ENCODE measurements around the gene CDH12. TPM values are rescaled to one million over a fixed set of nuclear protein-coding genes. Genes with fewer than 3 reads are reported as not detected.
A peak's percentile ranks its signal among the peaks of the same experiment; 100 is the strongest.

Gene CDH12
- total and polyA plus RNA-seq, 4 donors, result 5.8 to 29.9 (median 8.2) TPM

- no peaks in the 10 kb centered on the region for H3K36me3 ChIP-seq (ENCODE audit: control insufficient read depth, insufficient read depth, low read length)
- H3K27me3 ChIP-seq (ENCODE audit: control insufficient read depth, insufficient read depth, low read length), result no peaks in the 10 kb centered on the region
- no peak overlapping the region for H3K4me3 ChIP-seq (ENCODE audit: low read depth, low read length)
- no peaks in the 10 kb centered on the region for H3K9me3 ChIP-seq (ENCODE audit: control insufficient read depth, insufficient read depth, low read length)
- no peaks in the 10 kb centered on the region for H3K4me1 ChIP-seq (ENCODE audit: control insufficient read depth, insufficient read depth, low read length)
- no peak for DNase-seq (ENCODE audit: low read depth in 4 of 6, low spot score in 6 of 6)
- H3K27ac ChIP-seq (ENCODE audit: low read depth, low read length), result no peak overlapping the region
- WGBS (ENCODE audit: insufficient coverage), result no CpG with 5 or more reads among the region's 2 CpGs
Measured at GRCh38 chr5:22088517-22088916, 764.6 kb downstream of the CDH12 start.

- H3K4me3 ChIP-seq (ENCODE audit: low read depth, low read length), result no peak overlapping the region
- H3K9me3 ChIP-seq (ENCODE audit: control insufficient read depth, insufficient read depth, low read length), result no peaks in the 10 kb centered on the region
Measured at GRCh38 chr5:22079566-22079965, 773.6 kb downstream of the CDH12 start.

GRCh38 chr5:22079002-22079401 lies 774.1 kb downstream of the CDH12 start:
- no peak overlapping the region for H3K4me3 ChIP-seq (ENCODE audit: low read depth, low read length)

More at GRCh38 chr5:22079566-22079965, 773.6 kb downstream of the CDH12 start:
- Histone ChIP-seq H3K27ac (ENCODE audit: low read depth, low read length) (no peak overlapping the region), H3K4me1 (ENCODE audit: control insufficient read depth, insufficient read depth, low read length) (no peaks in the 10 kb centered on the region), H3K27me3 (ENCODE audit: control insufficient read depth, insufficient read depth, low read length) (no peaks in the 10 kb centered on the region), H3K36me3 (ENCODE audit: control insufficient read depth, insufficient read depth, low read length) (no peaks in the 10 kb centered on the region)
- 60% methylated on average over 1 of the region's 3 CpGs for WGBS (ENCODE audit: insufficient coverage)
- DNase-seq (ENCODE audit: low read depth in 4 of 6, low spot score in 6 of 6), result no peak

GRCh38 chr5:22076586-22076985 lies 776.6 kb downstream of the CDH12 start:
- H3K27me3 ChIP-seq (ENCODE audit: control insufficient read depth, insufficient read depth, low read length), result no peaks in the 10 kb centered on the region
- H3K4me3 ChIP-seq (ENCODE audit: low read depth, low read length), result no peak overlapping the region
- 100% methylated on average over 1 of the region's 3 CpGs for WGBS (ENCODE audit: insufficient coverage)

More at GRCh38 chr5:22079002-22079401, 774.1 kb downstream of the CDH12 start:
- no peak for DNase-seq (ENCODE audit: low read depth in 4 of 6, low spot score in 6 of 6)
- Histone ChIP-seq H3K27me3 (ENCODE audit: control insufficient read depth, insufficient read depth, low read length) (no peaks in the 10 kb centered on the region), H3K27ac (ENCODE audit: low read depth, low read length) (no peak overlapping the region), H3K36me3 (ENCODE audit: control insufficient read depth, insufficient read depth, low read length) (no peaks in the 10 kb centered on the region), H3K9me3 (ENCODE audit: control insufficient read depth, insufficient read depth, low read length) (no peaks in the 10 kb centered on the region), H3K4me1 (ENCODE audit: control insufficient read depth, insufficient read depth, low read length) (no peaks in the 10 kb centered on the region)

GRCh38 chr5:22070186-22070728 lies 782.9 kb downstream of the CDH12 start:
- Histone ChIP-seq H3K9me3 (ENCODE audit: control insufficient read depth, insufficient read depth, low read length) (peaks cover 1% of the 10 kb centered on the region), H3K36me3 (ENCODE audit: control insufficient read depth, insufficient read depth, low read length) (no peaks in the 10 kb centered on the region), H3K4me1 (ENCODE audit: control insufficient read depth, insufficient read depth, low read length) (no peaks in the 10 kb centered on the region), H3K27ac (ENCODE audit: low read depth, low read length) (no peak overlapping the region), H3K4me3 (ENCODE audit: low read depth, low read length) (no peak overlapping the region), H3K27me3 (ENCODE audit: control insufficient read depth, insufficient read depth, low read length) (no peaks in the 10 kb centered on the region)
- no peak for DNase-seq (ENCODE audit: low read depth in 4 of 6, low spot score in 6 of 6)
- WGBS (ENCODE audit: insufficient coverage), result 100% methylated on average over 1 of the region's 3 CpGs

More at GRCh38 chr5:22076586-22076985, 776.6 kb downstream of the CDH12 start:
- DNase-seq (ENCODE audit: low read depth in 4 of 6, low spot score in 6 of 6), result no peak
- no peaks in the 10 kb centered on the region for H3K9me3 ChIP-seq (ENCODE audit: control insufficient read depth, insufficient read depth, low read length)
- H3K27ac ChIP-seq (ENCODE audit: low read depth, low read length), result no peak overlapping the region
- no peaks in the 10 kb centered on the region for H3K4me1 ChIP-seq (ENCODE audit: control insufficient read depth, insufficient read depth, low read length)
- no peaks in the 10 kb centered on the region for H3K36me3 ChIP-seq (ENCODE audit: control insufficient read depth, insufficient read depth, low read length)

GRCh38 chr5:22063717-22064116 lies 789.4 kb downstream of the CDH12 start:
- H3K4me3 ChIP-seq (ENCODE audit: low read depth, low read length), result no peak overlapping the region
- no peak for DNase-seq (ENCODE audit: low read depth in 4 of 6, low spot score in 6 of 6)
- 86% methylated on average over 1 of the region's 4 CpGs for WGBS (ENCODE audit: insufficient coverage)

GRCh38 chr5:22058620-22059019 lies 794.5 kb downstream of the CDH12 start:
- H3K4me1 ChIP-seq (ENCODE audit: control insufficient read depth, insufficient read depth, low read length), result no peaks in the 10 kb centered on the region
- no peaks in the 10 kb centered on the region for H3K36me3 ChIP-seq (ENCODE audit: control insufficient read depth, insufficient read depth, low read length)
- H3K27ac ChIP-seq (ENCODE audit: low read depth, low read length), result no peak overlapping the region
- H3K27me3 ChIP-seq (ENCODE audit: control insufficient read depth, insufficient read depth, low read length), result no peaks in the 10 kb centered on the region
- no peaks in the 10 kb centered on the region for H3K9me3 ChIP-seq (ENCODE audit: control insufficient read depth, insufficient read depth, low read length)
- no peak for DNase-seq (ENCODE audit: low read depth in 4 of 6, low spot score in 6 of 6)
- no peak overlapping the region for H3K4me3 ChIP-seq (ENCODE audit: low read depth, low read length)
- no CpG with 5 or more reads among the region's 1 CpG for WGBS (ENCODE audit: insufficient coverage)

More at GRCh38 chr5:22063717-22064116, 789.4 kb downstream of the CDH12 start:
- Histone ChIP-seq H3K27me3 (ENCODE audit: control insufficient read depth, insufficient read depth, low read length) (no peaks in the 10 kb centered on the region), H3K27ac (ENCODE audit: low read depth, low read length) (no peak overlapping the region), H3K36me3 (ENCODE audit: control insufficient read depth, insufficient read depth, low read length) (no peaks in the 10 kb centered on the region), H3K4me1 (ENCODE audit: control insufficient read depth, insufficient read depth, low read length) (no peaks in the 10 kb centered on the region), H3K9me3 (ENCODE audit: control insufficient read depth, insufficient read depth, low read length) (peaks cover 1% of the 10 kb centered on the region)

- no peaks in the 10 kb centered on the region for H3K9me3 ChIP-seq (ENCODE audit: control insufficient read depth, insufficient read depth, low read length)
- no peaks in the 10 kb centered on the region for H3K4me1 ChIP-seq (ENCODE audit: control insufficient read depth, insufficient read depth, low read length)
- H3K27me3 ChIP-seq (ENCODE audit: control insufficient read depth, insufficient read depth, low read length), result no peaks in the 10 kb centered on the region
- DNase-seq (ENCODE audit: low read depth in 4 of 6, low spot score in 6 of 6), result no peak
- no peaks in the 10 kb centered on the region for H3K36me3 ChIP-seq (ENCODE audit: control insufficient read depth, insufficient read depth, low read length)
- no peak overlapping the region for H3K4me3 ChIP-seq (ENCODE audit: low read depth, low read length)
- H3K27ac ChIP-seq (ENCODE audit: low read depth, low read length), result no peak overlapping the region
Measured at GRCh38 chr5:22057012-22057411, 796.1 kb downstream of the CDH12 start.

- Histone ChIP-seq H3K4me3 (ENCODE audit: low read depth, low read length) (no peak overlapping the region), H3K36me3 (ENCODE audit: control insufficient read depth, insufficient read depth, low read length) (no peaks in the 10 kb centered on the region), H3K9me3 (ENCODE audit: control insufficient read depth, insufficient read depth, low read length) (no peaks in the 10 kb centered on the region), H3K4me1 (ENCODE audit: control insufficient read depth, insufficient read depth, low read length) (no peaks in the 10 kb centered on the region), H3K27ac (ENCODE audit: low read depth, low read length) (no peak overlapping the region), H3K27me3 (ENCODE audit: control insufficient read depth, insufficient read depth, low read length) (no peaks in the 10 kb centered on the region)
- no peak for DNase-seq (ENCODE audit: low read depth in 4 of 6, low spot score in 6 of 6)
- WGBS (ENCODE audit: insufficient coverage), result no CpG with 5 or more reads among the region's 4 CpGs
Measured at GRCh38 chr5:22056601-22057000, 796.5 kb downstream of the CDH12 start.

GRCh38 chr5:22053195-22053594 lies 799.9 kb downstream of the CDH12 start:
- WGBS (ENCODE audit: insufficient coverage), result 46% methylated on average over 2 of the region's 2 CpGs

More at GRCh38 chr5:22053195-22053594, 799.9 kb downstream of the CDH12 start:
- Histone ChIP-seq H3K27ac (ENCODE audit: low read depth, low read length) (no peak overlapping the region), H3K36me3 (ENCODE audit: control insufficient read depth, insufficient read depth, low read length) (no peaks in the 10 kb centered on the region), H3K27me3 (ENCODE audit: control insufficient read depth, insufficient read depth, low read length) (no peaks in the 10 kb centered on the region), H3K4me3 (ENCODE audit: low read depth, low read length) (no peak overlapping the region), H3K9me3 (ENCODE audit: control insufficient read depth, insufficient read depth, low read length) (no peaks in the 10 kb centered on the region), H3K4me1 (ENCODE audit: control insufficient read depth, insufficient read depth, low read length) (no peaks in the 10 kb centered on the region)
- peak in 2 of 6 donors; percentile 9 to 59 for DNase-seq (ENCODE audit: low read depth in 4 of 6, low spot score in 6 of 6)
